Neuronal stem cell (in vitro differentiated cells): ENCODE data around the gene ESPNL.
"Not testable (repeated sequence)": the region's sequence is repeated elsewhere in the genome, so short reads cannot be mapped to it uniquely, and the experiment has no call there.

ENCODE experiments used
- DNase-seq: peaks from one replicate; pipeline ENCODE4 v3.0.0-alpha.2; 2013; ENCODE audit warnings: low spot score
- H2AFZ ChIP-seq: one replicate; pipeline ENCODE4 v1.6.1; 2013; ENCODE audit warnings: mild to moderate bottlenecking, low read length, inconsistent platforms
- H2AK5ac ChIP-seq: 2 replicates; pipeline ENCODE4 v1.6.1; 2013; ENCODE audit warnings: low read depth, mild to moderate bottlenecking, inconsistent platforms, low read length, moderate library complexity, mixed read lengths
- H2BK120ac ChIP-seq: 2 replicates; pipeline ENCODE4 v1.6.1; 2013; ENCODE audit warnings: low read depth, mild to moderate bottlenecking, inconsistent platforms, low read length, moderate library complexity, mixed read lengths
- H2BK12ac ChIP-seq: one replicate; pipeline ENCODE4 v1.6.1; 2013; ENCODE audit warnings: low read length, inconsistent platforms
- H2BK15ac ChIP-seq: 2 replicates; pipeline ENCODE4 v1.6.1; 2013; ENCODE audit warnings: mild to moderate bottlenecking, low read length, inconsistent platforms, mixed read lengths
- H2BK5ac ChIP-seq: one replicate; pipeline ENCODE4 v1.6.1; 2013; ENCODE audit warnings: inconsistent platforms, mild to moderate bottlenecking, low read length, moderate library complexity
- H3K14ac ChIP-seq: one replicate; pipeline ENCODE4 v1.6.1; 2013; ENCODE audit warnings: low read length, inconsistent platforms
- H3K18ac ChIP-seq: 2 replicates; pipeline ENCODE4 v1.6.1; 2013; ENCODE audit warnings: low read length, inconsistent platforms
- H3K23ac ChIP-seq: 2 replicates; pipeline ENCODE4 v1.6.1; 2013; ENCODE audit warnings: low read depth, mild to moderate bottlenecking, mixed read lengths, low read length, inconsistent platforms; ENCODE audit not compliant: poor library complexity
- H3K27ac ChIP-seq: replicated peaks from 3 replicates; pipeline ENCODE4 v1.5.1; 2013; ENCODE audit warnings: low read length, inconsistent platforms
- H3K27me3 ChIP-seq, 3 experiments: 2 replicates each; pipeline ENCODE4 v1.6.1; 2013; ENCODE audit warnings: low read length in 3 of 3, mild to moderate bottlenecking in 2 of 3, inconsistent platforms in 1 of 3, low read depth in 1 of 3, mixed read lengths in 1 of 3, moderate library complexity in 1 of 3; ENCODE audit not compliant: control insufficient read depth in 3 of 3, insufficient read depth in 3 of 3
- H3K36me3 ChIP-seq, 2 donors: replicated peaks in 1 of 2; 2 replicates each; pipeline ENCODE4 v1.6.1; 2013; ENCODE audit warnings: low read length in 2 of 2; ENCODE audit not compliant: control insufficient read depth in 2 of 2, insufficient read depth in 2 of 2
- H3K4ac ChIP-seq: 2 replicates; pipeline ENCODE4 v1.6.1; 2013; ENCODE audit warnings: inconsistent platforms, mild to moderate bottlenecking, low read length, moderate library complexity
- H3K4me1 ChIP-seq, 2 donors: 1 replicate in 1 of 2; 2 replicates in 1 of 2; pipeline ENCODE4 v1.6.1; 2013; ENCODE audit warnings: low read length in 2 of 2, low read depth in 1 of 2; ENCODE audit not compliant: control insufficient read depth in 2 of 2, insufficient read depth in 1 of 2
- H3K4me2 ChIP-seq: one replicate; pipeline ENCODE4 v1.6.1; 2013; ENCODE audit warnings: mild to moderate bottlenecking, low read length, inconsistent platforms; ENCODE audit not compliant: insufficient read depth, poor library complexity, severe bottlenecking
- H3K4me3 ChIP-seq, 2 donors: 2 replicates each; pipeline ENCODE4 v1.5.1; 2013; ENCODE audit warnings: low read length in 2 of 2, mild to moderate bottlenecking in 2 of 2, inconsistent platforms in 1 of 2, moderate library complexity in 1 of 2
- H3K79me1 ChIP-seq: one replicate; pipeline ENCODE4 v1.6.1; 2013; ENCODE audit warnings: low read depth, mild to moderate bottlenecking, inconsistent platforms, low read length, moderate library complexity
- H3K9ac ChIP-seq: one replicate; pipeline ENCODE4 v1.6.1; 2013; ENCODE audit warnings: mild to moderate bottlenecking, low read depth, low read length, inconsistent platforms; ENCODE audit not compliant: poor library complexity
- H3K9me3 ChIP-seq, 2 donors: replicated peaks in 1 of 2; 2 replicates each; pipeline versions ENCODE3 to v1.6.1; 2013; ENCODE audit warnings: low read length in 2 of 2, mild to moderate bottlenecking in 2 of 2, inconsistent platforms in 1 of 2, low read depth in 1 of 2, mixed read lengths in 1 of 2, moderate library complexity in 1 of 2; ENCODE audit not compliant: control insufficient read depth in 2 of 2, insufficient read depth in 1 of 2
- H4K8ac ChIP-seq: one replicate; pipeline ENCODE4 v1.6.1; 2013; ENCODE audit warnings: low read depth, mild to moderate bottlenecking, inconsistent platforms, low read length, moderate library complexity
- H4K91ac ChIP-seq: one replicate; pipeline ENCODE4 v1.6.1; 2013; ENCODE audit warnings: low read length, low read depth, mild to moderate bottlenecking, inconsistent platforms; ENCODE audit not compliant: poor library complexity
- WGBS, 2 donors: extraction: QIAGEN DNeasy Blood & Tissue Kit; methylation state at CpG; one replicate each; pipeline ENCODE4 v1.1.7; 2013; ENCODE audit warnings: missing lambda C conversion rate in 2 of 2, mixed read lengths in 1 of 2; ENCODE audit not compliant: insufficient read length in 2 of 2, insufficient replicate concordance in 1 of 2; ENCODE audit errors: extremely low coverage in 2 of 2; 5-methylcytosine and 5-hydroxymethylcytosine counted together

The ESPNL gene

GRCh38 chr2:238057696-238058575 is 42.2 kb upstream of the ESPNL start:
- H3K18ac ChIP-seq, H2BK15ac ChIP-seq, H3K9ac ChIP-seq, H3K79me1 ChIP-seq, H2BK5ac ChIP-seq, H3K14ac ChIP-seq, H3K9me3 ChIP-seq, H3K4me2 ChIP-seq, H3K4me3 ChIP-seq, H2BK12ac ChIP-seq, H4K91ac ChIP-seq, H4K8ac ChIP-seq, H3K4ac ChIP-seq, H2AK5ac ChIP-seq, H3K4me1 ChIP-seq, H3K36me3 ChIP-seq, DNase-seq, H2BK120ac ChIP-seq, H3K27ac ChIP-seq, H3K27me3 ChIP-seq, H2AFZ ChIP-seq, H3K23ac ChIP-seq: not testable (repeated sequence)
- WGBS, 2 donors: no CpG with 5 or more reads among the region's 44 CpGs

GRCh38 chr2:238059505-238059904 is 40.6 kb upstream of the ESPNL start:
- Histone ChIP-seq H2BK120ac (no peak overlapping the region), H3K18ac (no peak overlapping the region), H3K4me2 (no peak overlapping the region), H3K79me1 (no peaks in the 10 kb centered on the region), H2BK12ac (no peak overlapping the region), H3K4ac (no peak overlapping the region), H3K9me3 (no peaks in the 10 kb centered on the region), H2AK5ac (no peak overlapping the region), H2AFZ (no peak overlapping the region), H3K9ac (no peak overlapping the region), H3K14ac (no peak overlapping the region), H2BK15ac (no peak overlapping the region), H4K91ac (no peak overlapping the region), H4K8ac (no peak overlapping the region), H3K4me1 (peaks cover 5 to 8% of the 10 kb centered on the region in 2 donors), H2BK5ac (no peak overlapping the region), H3K27ac (no peak overlapping the region), H3K27me3 (no peaks in the 10 kb centered on the region), H3K4me3 (peak overlapping the region in 1 of 2 donors; percentile 85), H3K36me3 (peaks cover 3 to 7% of the 10 kb centered on the region in 2 donors), H3K23ac (no peak overlapping the region)
- no CpG with 5 or more reads among the region's 3 CpGs for WGBS, 2 donors
- no peak for DNase-seq

GRCh38 chr2:238060096-238060541 is 40.0 kb upstream of the ESPNL start:
- H3K14ac ChIP-seq: peak overlapping the region; percentile 96
- peak overlapping the region; percentile 83 for H2BK5ac ChIP-seq
- H3K27me3 ChIP-seq: no peaks in the 10 kb centered on the region
- no peak overlapping the region for H2BK12ac ChIP-seq
- no CpG with 5 or more reads among the region's 18 CpGs for WGBS, 2 donors
- peak overlapping the region; percentile 84 to 85 for H3K4me3 ChIP-seq
- peak overlapping the region; percentile 69 for H2BK120ac ChIP-seq
- H2AFZ ChIP-seq: peak overlapping the region; percentile 95
- no peak overlapping the region for H3K4ac ChIP-seq
- H3K23ac ChIP-seq: peak overlapping the region; percentile 100
- H3K4me1 ChIP-seq: peaks cover 5 to 8% of the 10 kb centered on the region in 2 donors
- DNase-seq: no peak
- peak overlapping the region; percentile 94 for H3K18ac ChIP-seq
- no peak overlapping the region for H2BK15ac ChIP-seq
- peak overlapping the region; percentile 96 for H3K9ac ChIP-seq
- peak overlapping the region; percentile 80 for H3K27ac ChIP-seq
- H3K4me2 ChIP-seq: peak overlapping the region; percentile 71
- H3K36me3 ChIP-seq: peaks cover 3 to 13% of the 10 kb centered on the region in 2 donors
- no peak overlapping the region for H2AK5ac ChIP-seq
- peak overlapping the region; percentile 97 for H4K8ac ChIP-seq
- no peaks in the 10 kb centered on the region for H3K79me1 ChIP-seq
- no peak overlapping the region for H4K91ac ChIP-seq
- no peaks in the 10 kb centered on the region for H3K9me3 ChIP-seq

- H3K4me3 ChIP-seq: peak within 1 kb of the TSS; percentile 85 to 99
- H3K9ac ChIP-seq: peak within 1 kb of the TSS; percentile 96
- H4K8ac ChIP-seq: peak within 1 kb of the TSS; percentile 97
- H2BK15ac ChIP-seq: peak within 1 kb of the TSS; percentile 69
- H3K4me1 ChIP-seq: peaks cover 5 to 8% of the 10 kb centered on the region in 2 donors
- no CpG with 5 or more reads among the region's 98 CpGs for WGBS, 2 donors
- H3K9me3 ChIP-seq: no peaks in the 10 kb centered on the region
- H2BK120ac ChIP-seq: peak within 1 kb of the TSS; percentile 69
- peak within 1 kb of the TSS; percentile 40 for H2AK5ac ChIP-seq
- H3K79me1 ChIP-seq: no peaks in the 10 kb centered on the region
- peak within 1 kb of the TSS; percentile 85 for H2BK5ac ChIP-seq
- H4K91ac ChIP-seq: no peak within 1 kb of the TSS
- no peak within 1 kb of the TSS for H2BK12ac ChIP-seq
- H3K4me2 ChIP-seq: peak within 1 kb of the TSS; percentile 82
- DNase-seq: peak; percentile 99
- peak within 1 kb of the TSS; percentile 96 for H3K14ac ChIP-seq
- peaks cover 3 to 18% of the 10 kb centered on the region in 2 donors for H3K36me3 ChIP-seq
- peak within 1 kb of the TSS; percentile 95 for H2AFZ ChIP-seq
- no peaks in the 10 kb centered on the region for H3K27me3 ChIP-seq
- peak within 1 kb of the TSS; percentile 95 for H3K18ac ChIP-seq
- H3K23ac ChIP-seq: peak within 1 kb of the TSS; percentile 100
- H3K4ac ChIP-seq: no peak within 1 kb of the TSS
- peak within 1 kb of the TSS; percentile 80 for H3K27ac ChIP-seq
Observed at GRCh38 chr2:238060542-238061314, 39.4 kb upstream of the ESPNL start, which contains the start of gene SCLY. TSS of gene SCLY (plus strand) at chr2:238061001. CDS start at chr2:238061055, 54 bp downstream.
